ENCODE data around the gene ABAT. TPM values are rescaled to one million over a fixed set of nuclear protein-coding genes. Genes with fewer than 3 reads are reported as not detected.

The ABAT gene
- total RNA-seq, 2 donors from 2014 or later, result 9.8 to 14.9 TPM

DNA sequence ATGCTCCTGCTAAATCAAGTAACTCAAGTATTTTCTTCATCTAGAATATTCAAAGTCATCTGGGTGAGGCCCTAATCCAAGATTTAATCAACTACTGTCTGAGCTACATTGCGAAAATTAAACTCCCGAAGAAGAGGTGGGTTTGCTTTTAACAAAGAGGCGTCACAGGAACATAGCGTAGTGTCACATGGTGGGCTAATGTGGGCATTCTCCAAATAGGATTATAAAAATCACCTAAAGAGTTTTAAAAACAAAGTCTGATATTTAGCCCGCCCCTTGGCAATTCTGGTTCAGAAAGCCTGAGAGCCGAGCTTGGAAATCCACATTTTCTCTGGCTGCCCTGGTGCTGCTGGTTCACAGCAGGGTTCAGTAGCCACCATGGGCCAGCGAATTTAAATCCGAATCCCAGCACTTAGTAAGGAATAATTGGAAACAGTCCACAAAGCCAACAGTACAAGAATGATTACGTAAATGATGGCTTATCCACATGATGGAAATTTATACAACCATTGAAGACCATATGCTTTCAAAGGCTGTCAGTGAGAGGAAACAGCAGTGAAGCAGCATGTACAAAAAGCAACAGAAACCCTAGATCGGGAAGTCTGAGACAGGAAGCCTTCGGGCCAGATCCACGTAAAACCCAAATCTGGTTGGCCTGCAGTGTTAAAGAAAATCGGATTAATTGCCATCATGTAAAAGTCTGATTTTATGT is 132.0 kb downstream of the ABAT start:
- no peaks in the 10 kb centered on the region for H3K27me3 ChIP-seq
- DNase-seq (ENCODE audit: low spot score), result no peak

DNA sequence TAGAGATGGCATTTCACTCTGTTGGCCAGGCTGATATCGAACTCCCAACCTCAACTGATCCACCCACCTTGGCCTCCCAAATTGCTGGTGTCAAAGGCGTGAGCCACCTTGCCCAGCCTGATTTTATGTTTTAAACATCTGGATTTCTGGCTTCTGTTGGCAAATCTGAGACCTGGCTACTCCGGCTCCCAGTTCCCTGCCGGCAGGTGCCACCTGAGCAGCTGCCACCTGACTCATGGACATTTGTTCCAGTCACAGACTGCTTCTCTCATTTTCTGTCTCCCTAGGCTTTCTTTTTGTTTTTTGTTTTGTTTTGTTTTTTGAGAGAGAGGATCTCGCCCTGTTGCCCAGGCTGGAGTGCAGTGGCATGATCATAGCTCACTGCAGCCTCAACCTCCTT is 132.8 kb downstream of the ABAT start:
- H3K36me3 ChIP-seq, result peaks cover 92% of the 10 kb centered on the region
- no peak for DNase-seq (ENCODE audit: low spot score)

More for the DNA sequence above, 132.0 kb downstream of the ABAT start:
- no peak overlapping the region for H3K4me3 ChIP-seq
- peaks cover 91% of the 10 kb centered on the region for H3K36me3 ChIP-seq
- TF ChIP-seq, protein P1, sequence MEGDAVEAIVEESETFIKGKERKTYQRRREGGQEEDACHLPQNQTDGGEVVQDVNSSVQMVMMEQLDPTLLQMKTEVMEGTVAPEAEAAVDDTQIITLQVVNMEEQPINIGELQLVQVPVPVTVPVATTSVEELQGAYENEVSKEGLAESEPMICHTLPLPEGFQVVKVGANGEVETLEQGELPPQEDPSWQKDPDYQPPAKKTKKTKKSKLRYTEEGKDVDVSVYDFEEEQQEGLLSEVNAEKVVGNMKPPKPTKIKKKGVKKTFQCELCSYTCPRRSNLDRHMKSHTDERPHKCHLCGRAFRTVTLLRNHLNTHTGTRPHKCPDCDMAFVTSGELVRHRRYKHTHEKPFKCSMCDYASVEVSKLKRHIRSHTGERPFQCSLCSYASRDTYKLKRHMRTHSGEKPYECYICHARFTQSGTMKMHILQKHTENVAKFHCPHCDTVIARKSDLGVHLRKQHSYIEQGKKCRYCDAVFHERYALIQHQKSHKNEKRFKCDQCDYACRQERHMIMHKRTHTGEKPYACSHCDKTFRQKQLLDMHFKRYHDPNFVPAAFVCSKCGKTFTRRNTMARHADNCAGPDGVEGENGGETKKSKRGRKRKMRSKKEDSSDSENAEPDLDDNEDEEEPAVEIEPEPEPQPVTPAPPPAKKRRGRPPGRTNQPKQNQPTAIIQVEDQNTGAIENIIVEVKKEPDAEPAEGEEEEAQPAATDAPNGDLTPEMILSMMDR (IDR thresholded peaks at IDR 0.05), result no peak
- H3K9me3 ChIP-seq, result no peaks in the 10 kb centered on the region
- no peak overlapping the region for H3K27ac ChIP-seq
- H3K4me1 ChIP-seq, result no peaks in the 10 kb centered on the region

DNA sequence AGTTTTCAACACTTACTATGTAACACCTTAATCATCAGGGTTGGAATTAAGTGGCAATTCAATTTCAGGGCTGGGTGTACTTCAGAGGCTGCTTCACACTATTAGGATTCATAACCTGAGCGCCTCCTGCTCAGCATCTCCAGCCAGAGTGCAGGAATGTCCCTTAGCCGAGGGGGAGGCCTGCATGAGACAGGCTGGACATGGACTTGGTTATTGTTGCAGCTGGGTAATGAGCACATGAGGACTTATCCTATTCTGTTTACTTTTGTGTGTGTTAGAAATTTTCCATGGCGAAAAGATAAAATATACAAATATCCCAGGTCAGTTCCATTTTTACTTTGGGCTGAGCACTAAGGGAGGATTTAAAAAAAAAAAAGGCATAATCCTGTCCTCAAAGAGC is 133.6 kb downstream of the ABAT start:
- no peak overlapping the region for H3K27ac ChIP-seq
- H3K4me3 ChIP-seq, result no peak overlapping the region
- no peaks in the 10 kb centered on the region for H3K4me1 ChIP-seq
- DNase-seq (ENCODE audit: low spot score), result no peak
- H3K27me3 ChIP-seq, result no peaks in the 10 kb centered on the region
- H3K9me3 ChIP-seq, result no peaks in the 10 kb centered on the region
- H3K36me3 ChIP-seq, result peaks cover 93% of the 10 kb centered on the region
- TF ChIP-seq, protein P1 (IDR thresholded peaks at IDR 0.05), result no peak

More for the DNA sequence above, 132.8 kb downstream of the ABAT start:
- TF ChIP-seq, protein P1 (IDR thresholded peaks at IDR 0.05), result no peak
- Histone ChIP-seq H3K9me3 (no peaks in the 10 kb centered on the region), H3K27ac (no peak overlapping the region), H3K4me3 (no peak overlapping the region), H3K4me1 (no peaks in the 10 kb centered on the region), H3K27me3 (no peaks in the 10 kb centered on the region)

DNA sequence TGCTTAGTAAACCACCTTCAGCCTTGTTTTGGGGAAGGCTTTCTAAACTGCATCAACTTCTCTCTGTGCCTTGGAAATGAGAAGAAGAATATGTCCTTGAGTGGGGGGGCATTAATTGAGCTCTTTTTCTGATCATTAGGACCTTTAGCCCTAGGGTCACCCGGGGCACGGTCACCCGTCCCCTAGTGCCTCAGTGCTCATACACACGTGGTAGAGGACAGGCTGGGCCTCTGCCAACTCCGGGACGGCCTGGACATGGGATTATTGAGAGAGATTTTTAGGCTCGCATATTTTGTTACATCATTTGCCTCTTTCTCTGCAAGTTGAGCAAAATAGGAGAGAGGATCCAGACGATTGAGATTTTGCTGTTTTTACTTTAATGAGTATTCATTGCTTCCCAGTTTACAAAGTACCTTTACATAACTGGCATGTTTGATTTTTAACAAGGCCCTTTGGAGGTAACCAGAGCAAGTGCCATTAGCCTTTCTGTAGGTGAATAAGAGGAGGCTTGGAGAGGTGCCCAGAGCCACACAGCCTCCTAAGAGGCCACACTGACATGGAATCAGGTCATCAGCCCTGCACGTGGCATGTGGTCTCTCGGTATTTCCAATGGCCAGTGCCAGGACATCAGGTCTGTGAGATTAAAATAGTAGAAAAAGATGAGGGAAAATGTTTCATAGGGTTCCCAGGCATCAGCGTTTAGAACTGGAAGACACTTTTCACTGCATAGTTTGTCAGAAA is 134.4 kb downstream of the ABAT start:
- Histone ChIP-seq H3K27me3 (no peaks in the 10 kb centered on the region), H3K36me3 (peaks cover 97% of the 10 kb centered on the region), H3K9me3 (no peaks in the 10 kb centered on the region), H3K27ac (no peak overlapping the region), H3K4me1 (no peaks in the 10 kb centered on the region), H3K4me3 (no peak overlapping the region)
- no peak for DNase-seq (ENCODE audit: low spot score)
- TF ChIP-seq, protein P1 (IDR thresholded peaks at IDR 0.05), result no peak

DNA sequence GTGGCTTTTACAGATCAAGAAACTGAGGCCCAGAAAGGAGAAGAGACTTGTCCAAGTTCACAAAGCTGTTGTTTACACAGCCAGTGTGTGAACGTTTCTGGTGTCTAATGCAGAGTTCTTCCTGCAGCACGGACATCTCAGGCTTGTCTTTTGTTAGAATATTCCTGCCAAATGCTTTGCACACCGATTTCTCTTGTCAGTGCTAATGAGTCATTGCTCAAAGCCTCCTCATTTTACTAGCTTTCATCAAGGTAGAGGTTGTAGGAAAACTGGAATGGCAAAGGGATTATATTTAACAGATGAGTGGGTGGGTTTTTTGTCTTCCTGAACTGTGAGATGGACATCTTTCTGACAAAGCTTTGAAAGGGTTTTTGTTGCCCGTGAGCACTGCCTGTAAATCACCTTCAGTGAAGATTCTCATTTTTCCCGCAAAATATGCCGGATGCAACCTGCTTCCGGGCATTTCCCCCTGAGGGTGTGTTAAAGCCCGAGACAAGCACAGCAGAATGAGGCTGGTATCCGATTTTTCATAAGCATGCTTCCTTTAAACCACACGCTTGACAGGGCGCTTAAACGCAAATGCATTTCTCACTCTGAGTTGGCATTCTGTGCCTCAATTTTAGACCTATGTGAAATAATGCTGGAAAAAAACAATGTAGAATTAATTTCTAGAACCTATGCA is 137.9 kb downstream of the ABAT start:
- Histone ChIP-seq H3K9me3 (no peaks in the 10 kb centered on the region), H3K4me1 (no peaks in the 10 kb centered on the region), H3K27ac (no peak overlapping the region), H3K27me3 (no peaks in the 10 kb centered on the region), H3K36me3 (peaks cover 90% of the 10 kb centered on the region), H3K4me3 (no peak overlapping the region)
- no peak for DNase-seq (ENCODE audit: low spot score)
- TF ChIP-seq, protein P1 (IDR thresholded peaks at IDR 0.05), result no peak

Data from right atrium auricular region (tissue), 2 donors.